ENCODE measurements around the gene METTL26.

GRCh38 chr16:654034-654433, 17.9 kb upstream of the METTL26 start:
- TF ChIP-seq CTCF (IDR thresholded peaks at IDR 0.05) (no peak), MYC (IDR thresholded peaks at IDR 0.05; ENCODE audit: borderline replicate concordance, low read length) (no peak), ZSCAN20 (CRISPR knock-in tag; IDR thresholded peaks at IDR 0.05) (no peak), RCOR1 (IDR thresholded peaks at IDR 0.05; ENCODE audit: low read depth, low read length) (no peak), POLR2A (IDR thresholded peaks at IDR 0.05; ENCODE audit: low read length) (no peak), RAD21 (conservative IDR thresholded peaks at IDR 0.05 in 1 of 2, IDR thresholded peaks at IDR 0.05 in 1 of 2) (no peak), RNF2 (IDR thresholded peaks at IDR 0.05; ENCODE audit: borderline replicate concordance, low read depth) (no peak)

Data from A549 (cell line).